Activated CD4-positive, alpha-beta memory T cell treated with anti-CD3 and anti-CD28 coated beads for 36 hours (primary cell): ENCODE results near the gene MCM5. TPM values are rescaled to one million over a fixed set of nuclear protein-coding genes. Genes with fewer than 3 reads are reported as not detected.

Experiments
- CTCF ChIA-PET: fragments of 350-600 bp; sonication (Branson Sonifier 250); formaldehyde crosslinking; loops from one replicate; lab custom pipeline; 2021; ENCODE audit warnings: antibody characterized with exemption, inconsistent platforms; lab: Charles Lee
- POLR2A ChIA-PET: fragments of 350-600 bp; sonication (Branson Sonifier 250); formaldehyde crosslinking; loops from one replicate; lab custom pipeline; 2021; ENCODE audit warnings: antibody characterized with exemption; lab: Charles Lee
- DNase-seq: peaks from one replicate; pipeline ENCODE4 v3.0.0-alpha.2; 2020
- H3K27ac Mint-ChIP-seq: one replicate; pipeline ENCODE4 v1.8.0; 2021; ENCODE audit warnings: mixed read lengths
- H3K27me3 Mint-ChIP-seq: one replicate; pipeline ENCODE4 v1.8.0; 2021; ENCODE audit warnings: mixed read lengths
- H3K36me3 Mint-ChIP-seq: one replicate; pipeline ENCODE4 v1.8.0; 2021; ENCODE audit warnings: mixed read lengths
- H3K4me1 Mint-ChIP-seq: one replicate; pipeline ENCODE4 v1.8.0; 2021; ENCODE audit warnings: low read depth, mixed read lengths
- H3K4me3 Mint-ChIP-seq: one replicate; pipeline ENCODE4 v1.8.0; 2021; ENCODE audit warnings: mild to moderate bottlenecking, mixed read lengths
- H3K9me3 Mint-ChIP-seq: one replicate; pipeline ENCODE4 v1.8.0; 2021; ENCODE audit warnings: mixed read lengths
- intact Hi-C: fragments of 100-400 bp; cut with micrococcal nuclease; formaldehyde crosslinking; loops from one replicate; pipeline ENCODE4 v1.15.1; 2023
- total RNA-seq, 2 experiments: library from RNA; stranded (reverse); gene quantifications; one replicate each; pipeline ENCODE4 v1.2.3, GENCODE V29; 2021

The MCM5 gene
- total RNA-seq, 2 experiments from 2014 or later = 265 to 266 TPM

DNA sequence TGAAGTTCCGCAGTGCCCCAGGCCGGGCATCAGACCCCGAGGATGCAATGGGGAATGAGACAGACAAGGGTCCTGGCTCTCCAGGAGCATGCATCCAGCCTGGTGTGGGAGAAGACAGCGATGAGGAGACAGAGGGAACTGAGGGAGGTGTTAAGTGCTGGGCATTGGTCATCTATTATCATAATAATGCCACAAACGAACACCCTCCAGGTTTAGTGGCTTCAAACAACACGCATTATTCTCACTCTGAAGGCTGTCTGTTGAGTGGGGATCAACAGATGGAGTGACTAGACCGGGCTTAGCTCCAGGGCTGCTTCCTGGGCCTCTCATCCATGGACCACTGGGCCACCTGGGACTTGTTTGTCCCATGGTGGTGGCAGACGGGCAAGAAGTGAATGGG, 48.6 kb downstream of the MCM5 start:
- Mint-ChIP-seq H3K27ac (no peak overlapping the region), H3K4me3 (no peak overlapping the region), H3K9me3 (no peaks in the 10 kb centered on the region), H3K36me3 (peaks cover 21% of the 10 kb centered on the region), H3K27me3 (no peaks in the 10 kb centered on the region), H3K4me1 (peaks cover 6% of the 10 kb centered on the region)
- POLR2A ChIA-PET = no interaction called here
- CTCF ChIA-PET = no interaction called here
- intact Hi-C loops = no loop called here
- no peak for DNase-seq

DNA sequence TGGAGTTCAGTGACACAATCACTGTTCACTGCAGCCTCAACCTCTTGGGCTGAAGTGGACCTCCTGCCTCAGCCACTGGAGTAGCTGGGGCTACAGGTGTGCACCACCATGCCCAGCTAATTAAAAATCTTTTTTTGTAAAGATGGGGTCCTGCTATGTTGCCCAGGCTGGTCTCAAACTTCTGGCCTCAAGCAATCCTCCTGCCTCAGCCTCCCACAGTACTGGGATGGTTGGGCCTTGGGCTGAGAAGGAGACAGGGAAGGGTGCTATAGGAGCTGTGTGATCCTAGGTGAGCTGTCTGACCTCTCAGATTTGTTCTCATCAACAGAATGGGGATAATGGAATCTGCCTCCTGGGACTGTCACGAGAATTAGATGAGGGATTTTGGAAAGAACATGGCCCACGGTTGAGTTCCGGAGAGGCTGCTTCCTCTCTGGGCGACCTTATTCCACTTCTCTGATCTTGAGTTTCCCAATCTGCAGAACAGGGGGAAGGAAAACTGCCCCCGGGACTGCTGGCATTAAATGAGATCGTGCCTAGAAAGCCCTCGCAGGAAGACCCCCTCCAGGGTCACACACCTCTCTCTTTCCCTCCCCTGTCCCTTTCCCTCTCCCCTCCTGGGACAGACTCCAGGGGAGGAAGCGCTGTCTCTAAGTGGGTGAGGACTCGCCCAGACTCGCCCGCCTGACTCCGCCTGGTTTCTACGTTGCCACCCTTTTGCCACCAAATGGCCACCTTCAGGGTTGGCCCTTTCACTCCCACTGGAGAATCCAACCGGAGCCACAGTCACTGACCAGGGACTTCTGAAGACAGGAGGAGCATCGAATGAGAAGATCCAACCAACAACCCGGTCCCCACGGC, 50.1 kb downstream of the MCM5 start:
- DNase-seq = no peak
- intact Hi-C loops = no loop called here
- no peaks in the 10 kb centered on the region for H3K9me3 Mint-ChIP-seq
- POLR2A ChIA-PET = no interaction called here
- no peak overlapping the region for H3K27ac Mint-ChIP-seq
- H3K36me3 Mint-ChIP-seq = peaks cover 21% of the 10 kb centered on the region
- H3K27me3 Mint-ChIP-seq = no peaks in the 10 kb centered on the region
- CTCF ChIA-PET = interaction anchor here (1.5 kb wide), 1 partner anchor 20 kb away, joined by 3 read pairs; no protein-coding TSS in a partner anchor
- H3K4me1 Mint-ChIP-seq = peaks cover 6% of the 10 kb centered on the region
- H3K4me3 Mint-ChIP-seq = no peak overlapping the region

DNA sequence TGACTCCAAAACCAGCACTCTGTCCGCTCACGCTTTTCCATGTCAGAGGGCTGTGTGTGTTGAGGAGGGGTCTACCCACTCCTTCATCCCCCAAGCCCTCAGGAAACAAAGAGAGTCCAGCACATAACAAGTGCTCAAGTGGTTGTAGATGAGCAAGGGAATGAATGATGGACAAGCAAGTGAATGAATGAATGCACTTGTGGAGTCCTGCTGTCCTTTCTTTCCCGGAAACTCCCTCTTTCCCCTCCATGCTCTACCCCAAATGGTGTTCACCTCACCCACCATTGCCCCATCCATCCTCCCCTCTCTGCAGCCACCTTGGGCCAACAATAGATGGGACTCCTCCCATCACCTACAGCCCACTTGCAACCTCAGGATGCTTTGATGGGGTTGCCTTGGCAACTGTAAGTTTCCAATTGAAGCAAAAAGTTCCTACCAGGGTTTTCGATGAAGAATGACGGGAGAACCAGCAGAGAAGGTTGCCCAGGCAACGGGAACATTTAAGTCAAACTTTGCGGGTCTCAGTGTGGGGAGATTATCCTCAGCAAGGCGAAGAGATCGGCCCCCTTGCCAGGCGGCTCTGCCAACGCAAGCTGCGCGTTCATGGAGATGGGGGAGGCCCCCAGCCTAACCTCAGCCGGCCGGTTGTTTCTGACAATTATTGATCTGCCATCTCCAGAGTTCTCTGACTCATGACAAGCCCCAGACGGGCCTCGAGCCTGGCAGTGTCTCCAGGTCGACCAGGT, 51.1 kb downstream of the MCM5 start:
- no peaks in the 10 kb centered on the region for H3K27me3 Mint-ChIP-seq
- no peak overlapping the region for H3K27ac Mint-ChIP-seq
- intact Hi-C loops = no loop called here
- no peak overlapping the region for H3K4me3 Mint-ChIP-seq
- no peak for DNase-seq
- H3K4me1 Mint-ChIP-seq = peaks cover 6% of the 10 kb centered on the region
- POLR2A ChIA-PET = no interaction called here
- CTCF ChIA-PET = no interaction called here
- H3K36me3 Mint-ChIP-seq = peaks cover 20% of the 10 kb centered on the region
- no peaks in the 10 kb centered on the region for H3K9me3 Mint-ChIP-seq

DNA sequence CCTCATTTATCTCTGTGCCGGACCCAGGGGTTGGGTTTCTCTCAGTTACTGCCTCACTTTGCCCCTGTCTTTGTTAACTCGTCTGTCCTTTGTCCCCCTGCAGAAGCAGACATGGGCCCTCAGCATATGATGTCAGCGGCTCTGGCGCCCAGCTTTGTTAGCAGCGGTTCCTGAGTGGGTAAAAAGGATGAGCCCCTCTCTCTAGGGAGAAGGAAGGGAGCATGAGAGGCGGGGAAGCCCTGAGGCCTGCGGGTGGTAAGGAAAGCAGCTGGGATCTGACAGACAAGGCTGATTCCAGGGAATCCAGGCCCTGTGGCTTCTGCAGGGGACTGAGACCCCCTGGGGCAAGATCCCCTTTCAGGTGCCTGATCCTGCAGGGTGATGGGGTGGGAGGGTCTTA, 51.7 kb downstream of the MCM5 start:
- Mint-ChIP-seq H3K4me1 (peaks cover 6% of the 10 kb centered on the region), H3K27me3 (no peaks in the 10 kb centered on the region), H3K27ac (no peak overlapping the region), H3K9me3 (no peaks in the 10 kb centered on the region), H3K36me3 (peaks cover 14% of the 10 kb centered on the region), H3K4me3 (no peak overlapping the region)
- intact Hi-C loops = no loop called here
- ChIA-PET POLR2A (no interaction called here), CTCF (no interaction called here)
- no peak for DNase-seq

DNA sequence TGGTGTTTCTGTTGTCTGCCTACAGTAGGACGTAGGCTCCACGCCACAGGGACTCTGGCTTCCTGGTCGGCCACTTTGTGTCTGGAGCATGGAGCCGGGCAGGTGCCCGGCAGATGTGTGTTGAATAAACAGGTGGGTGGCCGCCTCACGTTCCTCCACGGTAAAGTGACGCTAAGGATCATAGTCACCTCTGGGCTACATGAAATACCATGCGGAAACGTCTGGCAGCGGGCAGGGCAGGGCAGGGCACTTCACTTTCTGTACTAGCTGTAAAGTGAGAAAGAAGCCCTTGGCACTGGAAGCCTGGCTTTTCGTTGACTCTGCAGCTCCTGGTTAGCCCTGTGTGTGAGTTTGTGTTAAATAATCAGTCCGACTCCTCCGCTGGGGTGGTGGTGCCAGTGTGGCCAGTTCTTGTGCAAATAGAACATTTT, 52.4 kb downstream of the MCM5 start:
- Mint-ChIP-seq H3K27me3 (no peaks in the 10 kb centered on the region), H3K4me1 (peaks cover 6% of the 10 kb centered on the region), H3K4me3 (no peak overlapping the region), H3K36me3 (peaks cover 14% of the 10 kb centered on the region), H3K9me3 (no peaks in the 10 kb centered on the region), H3K27ac (no peak overlapping the region)
- intact Hi-C loops = no loop called here
- ChIA-PET POLR2A (no interaction called here), CTCF (no interaction called here)
- DNase-seq = no peak

DNA sequence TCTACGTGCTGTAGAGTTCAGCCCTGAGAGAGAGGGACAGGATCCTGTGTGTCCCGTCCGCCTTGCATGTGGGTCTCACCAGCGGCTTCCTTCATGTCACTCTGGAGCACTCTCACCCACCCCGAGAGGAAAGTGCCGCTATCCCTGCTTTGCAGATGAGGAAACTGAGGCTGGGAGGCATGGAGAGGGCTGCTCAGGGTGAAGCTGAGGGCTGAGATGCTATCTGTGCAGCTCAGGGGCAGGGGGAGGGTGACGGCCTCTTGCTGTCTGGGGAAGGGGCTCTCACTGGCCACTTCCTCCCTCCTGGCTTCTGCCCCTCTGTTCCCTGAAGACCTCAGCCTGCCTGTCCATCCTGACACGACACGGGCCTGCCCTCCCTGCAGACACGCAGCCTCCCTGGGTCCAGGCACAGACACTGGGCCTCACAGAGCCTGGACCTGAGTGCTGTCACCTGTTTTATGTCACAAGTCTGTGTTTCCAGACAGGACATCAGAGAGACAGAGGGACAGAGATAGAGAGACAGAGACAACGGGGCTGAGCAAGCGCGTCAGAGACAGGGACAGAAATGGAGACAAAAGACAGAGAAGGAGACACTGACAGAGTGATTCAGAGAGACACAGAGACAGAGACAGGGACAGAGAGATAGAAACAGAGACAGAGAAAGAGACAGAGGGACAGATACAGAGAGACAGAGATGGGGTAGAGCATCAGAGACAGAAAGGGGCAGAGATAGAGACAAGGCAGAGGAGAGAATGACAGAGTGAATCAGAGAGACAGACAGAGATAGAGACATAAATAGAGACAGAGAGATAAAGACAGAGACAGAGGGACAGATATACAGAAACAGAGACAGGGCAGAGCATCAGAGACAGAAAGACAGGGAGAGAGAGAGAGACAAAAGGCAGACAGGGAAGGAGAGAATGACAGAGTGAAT, 53.1 kb downstream of the MCM5 start:
- Mint-ChIP-seq H3K27me3 (no peaks in the 10 kb centered on the region), H3K36me3 (peaks cover 14% of the 10 kb centered on the region), H3K9me3 (no peaks in the 10 kb centered on the region), H3K4me3 (no peak overlapping the region), H3K4me1 (peaks cover 2% of the 10 kb centered on the region), H3K27ac (no peak overlapping the region)
- ChIA-PET POLR2A (no interaction called here), CTCF (no interaction called here)
- intact Hi-C loops = no loop called here
- DNase-seq = no peak

DNA sequence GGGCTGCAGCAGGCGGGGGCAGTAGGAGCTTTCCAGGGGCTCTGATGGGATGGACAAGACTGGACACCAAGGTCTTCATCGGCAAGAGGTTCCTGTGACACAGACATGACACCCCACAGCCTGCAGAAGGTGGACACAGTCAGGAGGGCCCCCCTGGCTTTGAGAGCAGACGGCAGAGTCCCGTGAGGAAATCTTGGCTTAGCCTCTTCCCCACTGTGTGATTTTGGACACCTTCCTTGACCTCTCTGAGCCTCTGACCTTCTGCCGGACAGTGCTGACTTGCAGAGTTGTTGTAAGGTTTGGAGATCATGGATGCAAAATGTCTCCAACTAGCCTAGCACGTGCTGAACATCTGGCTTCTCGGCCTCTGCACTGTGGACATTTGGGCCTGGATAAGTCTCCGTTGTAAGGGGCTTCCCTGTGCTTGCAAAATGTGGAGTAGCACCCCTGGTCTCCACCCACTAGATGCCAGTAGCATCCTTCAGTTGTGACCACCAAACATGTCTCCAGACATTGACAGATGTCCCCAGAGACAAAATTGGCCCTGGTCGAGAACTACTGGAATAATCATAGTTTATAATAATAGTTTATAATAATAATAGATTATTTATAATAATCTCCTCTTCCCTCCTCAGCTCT, 54.6 kb downstream of the MCM5 start:
- no peaks in the 10 kb centered on the region for H3K4me1 Mint-ChIP-seq
- no peaks in the 10 kb centered on the region for H3K9me3 Mint-ChIP-seq
- intact Hi-C loops = no loop called here
- no peak overlapping the region for H3K4me3 Mint-ChIP-seq
- ChIA-PET POLR2A (interaction anchor here (0.7 kb wide), 1 partner anchor 19 kb away, joined by 3 read pairs; no protein-coding TSS in a partner anchor), CTCF (no interaction called here)
- no peaks in the 10 kb centered on the region for H3K27me3 Mint-ChIP-seq
- no peak overlapping the region for H3K27ac Mint-ChIP-seq
- H3K36me3 Mint-ChIP-seq = peaks cover 10% of the 10 kb centered on the region
- DNase-seq = no peak

DNA sequence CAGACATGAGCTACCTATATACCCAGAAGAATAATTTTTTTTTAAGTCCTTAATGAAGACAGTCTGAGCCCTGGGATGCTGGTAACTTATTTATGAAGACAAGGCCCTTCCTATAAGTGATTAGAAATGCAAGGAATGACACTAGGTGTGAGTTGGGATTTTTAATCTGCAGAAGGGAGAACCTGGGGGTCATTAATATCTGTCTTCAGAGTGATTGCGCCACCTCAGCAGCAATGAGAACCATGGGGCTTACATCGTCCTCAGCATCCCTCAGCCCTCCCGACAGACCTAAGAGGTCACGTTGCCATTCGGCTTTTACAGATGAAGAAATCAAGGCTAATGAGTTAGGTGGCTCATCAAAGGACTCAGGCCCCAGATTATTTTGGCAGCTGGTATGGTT, 55.6 kb downstream of the MCM5 start:
- H3K27ac Mint-ChIP-seq = no peak overlapping the region
- DNase-seq = no peak
- no peaks in the 10 kb centered on the region for H3K4me1 Mint-ChIP-seq
- H3K4me3 Mint-ChIP-seq = no peak overlapping the region
- ChIA-PET POLR2A (interaction anchor here (0.7 kb wide), 1 partner anchor 18 kb away, joined by 3 read pairs; no protein-coding TSS in a partner anchor), CTCF (interaction anchor here (0.7 kb wide), 1 partner anchor 126 kb away, joined by 5 read pairs; no protein-coding TSS in a partner anchor)
- no peaks in the 10 kb centered on the region for H3K27me3 Mint-ChIP-seq
- H3K36me3 Mint-ChIP-seq = peaks cover 5% of the 10 kb centered on the region
- intact Hi-C loops = no loop called here
- no peaks in the 10 kb centered on the region for H3K9me3 Mint-ChIP-seq

DNA sequence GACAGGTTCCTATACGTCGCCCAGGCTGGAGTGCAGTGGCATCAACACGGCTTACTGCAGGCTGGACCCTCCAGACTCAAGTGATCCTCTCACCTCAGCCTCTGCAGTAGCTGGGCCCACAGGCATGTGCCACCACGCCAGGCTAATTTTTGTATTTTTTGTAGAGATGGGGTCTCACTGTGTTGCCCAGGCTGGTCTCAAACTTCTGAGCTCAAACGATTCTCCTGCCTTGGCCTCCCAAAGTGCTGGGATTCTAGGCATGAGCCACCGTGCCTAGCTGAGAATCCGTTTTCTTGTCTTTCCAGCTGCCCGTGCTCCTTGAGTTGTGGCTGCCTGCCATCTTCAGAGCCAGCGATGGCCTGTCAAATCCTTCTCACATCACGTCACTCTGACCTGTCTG, 56.8 kb downstream of the MCM5 start:
- intact Hi-C loops = no loop called here
- POLR2A ChIA-PET = no interaction called here

DNA sequence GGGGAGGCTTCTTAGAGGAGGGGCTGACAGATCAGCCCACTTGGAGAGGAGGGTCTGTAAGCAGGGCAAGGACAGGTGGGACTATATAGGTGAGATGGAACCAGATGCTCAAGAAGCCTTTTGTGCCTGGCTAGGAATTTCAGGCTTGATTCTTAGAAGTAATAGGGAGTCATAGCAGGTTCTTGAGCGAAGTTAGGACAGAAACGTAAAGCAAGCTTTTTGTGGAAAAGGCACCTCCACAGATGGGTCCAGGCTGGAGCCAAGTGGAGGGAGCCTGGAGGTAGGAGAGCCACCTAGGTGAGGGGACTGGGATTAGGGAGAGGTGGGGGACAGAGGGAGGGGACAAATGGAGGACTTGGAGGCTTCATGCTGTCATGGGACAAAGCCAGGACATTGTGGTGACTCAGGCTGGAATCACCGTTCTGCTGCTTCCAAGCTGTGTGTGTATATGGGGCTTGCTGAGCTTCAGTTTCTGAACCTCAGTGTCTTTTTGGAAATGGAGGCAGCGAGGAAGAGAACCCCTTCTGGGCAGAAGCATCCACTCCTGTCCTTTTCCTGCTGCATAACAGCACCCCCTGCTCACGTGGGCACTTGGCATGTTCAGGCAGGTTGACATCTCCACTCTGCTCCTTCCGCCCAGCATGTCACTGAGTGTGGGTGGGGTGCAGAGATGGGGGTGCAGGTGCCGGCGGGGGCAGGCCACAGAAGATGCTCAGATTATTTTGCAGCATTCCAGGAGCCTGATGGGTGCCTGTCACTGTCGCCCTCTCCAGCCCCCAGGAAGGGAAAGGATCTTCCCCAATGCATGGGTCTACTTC, 58.0 kb downstream of the MCM5 start:
- ChIA-PET CTCF (no interaction called here), POLR2A (no interaction called here)
- DNase-seq = no peak
- Mint-ChIP-seq H3K27ac (no peak overlapping the region), H3K4me3 (no peak overlapping the region), H3K9me3 (no peaks in the 10 kb centered on the region), H3K36me3 (peaks cover under 1% of the 10 kb centered on the region), H3K4me1 (no peaks in the 10 kb centered on the region), H3K27me3 (no peaks in the 10 kb centered on the region)
- intact Hi-C loops = no loop called here

More for the DNA sequence above, 56.8 kb downstream of the MCM5 start:
- no peaks in the 10 kb centered on the region for H3K27me3 Mint-ChIP-seq
- no peak for DNase-seq
- no peak overlapping the region for H3K27ac Mint-ChIP-seq
- CTCF ChIA-PET = no interaction called here
- H3K9me3 Mint-ChIP-seq = no peaks in the 10 kb centered on the region
- H3K4me1 Mint-ChIP-seq = no peaks in the 10 kb centered on the region
- H3K36me3 Mint-ChIP-seq = no peaks in the 10 kb centered on the region
- no peak overlapping the region for H3K4me3 Mint-ChIP-seq
